Testis (tissue), 3 donors: Measurements from ENCODE around the gene U2AF2. TPM values are rescaled to one million over a fixed set of nuclear protein-coding genes. Genes with fewer than 3 reads are reported as not detected.

Experiments used
- DNase-seq: peaks from one replicate; pipeline ENCODE4 v3.0.0-alpha.2; 2019
- H3K27ac ChIP-seq, 2 donors: fragments of 200-600 bp; sonication (generic); one replicate each; pipeline ENCODE4 v1.5.1; 2019
- H3K27me3 ChIP-seq: fragments of 200-600 bp; sonication (generic); one replicate; pipeline ENCODE4 v1.5.1; 2019
- H3K36me3 ChIP-seq: fragments of 200-600 bp; sonication (generic); one replicate; pipeline ENCODE4 v1.5.1; 2017; ENCODE audit warnings: low read depth; ENCODE audit errors: missing control alignments
- H3K4me1 ChIP-seq: fragments of 200-600 bp; sonication (generic); one replicate; pipeline ENCODE4 v1.5.1; 2019
- H3K4me3 ChIP-seq, 2 donors: fragments of 200-600 bp; sonication (generic); one replicate each; pipeline ENCODE4 v1.5.1; 2017 to 2019
- H3K9me3 ChIP-seq: fragments of 200-600 bp; sonication (generic); one replicate; pipeline ENCODE4 v1.5.1; 2017
- POLR2A ChIP-seq: fragments of 450-650 bp; IDR thresholded peaks from one replicate; pipeline ENCODE4 v1.6.1; 2017; ENCODE audit warnings: antibody characterized with exemption, mild to moderate bottlenecking, moderate library complexity
- WGBS, 2 donors: methylation state at CpG; one replicate each; pipeline ENCODE4 v1.1.5; 2018; 5-methylcytosine and 5-hydroxymethylcytosine counted together
- intact Hi-C: fragments of 100-400 bp; cut with DNase I; formaldehyde crosslinking; loops from one replicate; pipeline ENCODE4 v1.15.1; 2023; ENCODE audit warnings: low total_unique reads
- polyA plus RNA-seq: library from polyadenylated mRNA; stranded (reverse); fragments of 350-450 nt; fragmentation: Illumina TruSeq; extraction: RNeasy Lipid Tissue Mini Kit (QIAGEN cat#74804); gene quantifications from one replicate; pipeline ENCODE4 v1.2.3, GENCODE V29; 2014; ENCODE audit warnings: low read depth, low replicate concordance; ENCODE audit not compliant: insufficient read depth
- small RNA-seq, 2 donors: library from RNA; depleted of rRNA; stranded (forward); fragments of <200 nt; gene quantifications; one replicate each; pipeline ENCODE3, GENCODE V24; 2016
- total RNA-seq, 2 donors: library from RNA; depleted of rRNA; stranded (reverse); fragments of >200 nt; gene quantifications; one replicate each; pipeline ENCODE4 v1.2.3, GENCODE V29; 2016
- TF ChIP-seq, protein P1 (sequence below), 3 experiments: fragments of 450-650 bp in 2 of 3; fragments of 200-600 bp in 1 of 3; sonication (generic) in 1 of 3; IDR thresholded peaks; one replicate each; pipeline ENCODE4 v1.5.1; 2016 to 2019; ENCODE audit warnings: antibody characterized with exemption in 3 of 3, mild to moderate bottlenecking in 2 of 3, moderate library complexity in 1 of 3

U2AF2 gene
- total and polyA plus RNA-seq, 3 donors from 2014 or later: 163 to 281 (median 264) TPM

DNA sequence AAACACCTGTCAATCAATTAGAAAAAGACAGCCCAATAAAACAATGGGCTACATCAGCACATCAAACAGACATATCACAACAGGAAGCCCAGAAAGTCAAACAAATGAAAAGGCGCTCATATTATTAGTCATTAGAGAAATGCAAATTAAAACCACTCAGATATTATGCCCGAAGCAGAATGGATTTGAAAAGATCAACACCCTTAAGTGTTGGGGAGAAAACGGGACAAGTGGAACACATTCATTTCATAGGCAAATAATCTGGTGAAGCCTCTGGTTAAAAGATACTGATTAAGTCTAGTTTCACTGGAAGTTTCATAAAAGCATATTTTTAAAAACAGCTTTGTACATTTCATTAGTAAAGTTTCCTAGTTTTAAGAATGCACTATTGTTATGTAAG is 66.0 kb downstream of the U2AF2 start:
- Histone ChIP-seq H3K27ac (no peak overlapping the region), H3K36me3 (no peaks in the 10 kb centered on the region), H3K27me3 (no peaks in the 10 kb centered on the region), H3K4me3 (no peak overlapping the region), H3K4me1 (no peaks in the 10 kb centered on the region), H3K9me3 (no peaks in the 10 kb centered on the region)
- WGBS, 2 donors: 95 to 97% methylated on average over 3 of the region's 3 CpGs
- no peak for TF ChIP-seq POLR2A
- TF ChIP-seq, protein P1, sequence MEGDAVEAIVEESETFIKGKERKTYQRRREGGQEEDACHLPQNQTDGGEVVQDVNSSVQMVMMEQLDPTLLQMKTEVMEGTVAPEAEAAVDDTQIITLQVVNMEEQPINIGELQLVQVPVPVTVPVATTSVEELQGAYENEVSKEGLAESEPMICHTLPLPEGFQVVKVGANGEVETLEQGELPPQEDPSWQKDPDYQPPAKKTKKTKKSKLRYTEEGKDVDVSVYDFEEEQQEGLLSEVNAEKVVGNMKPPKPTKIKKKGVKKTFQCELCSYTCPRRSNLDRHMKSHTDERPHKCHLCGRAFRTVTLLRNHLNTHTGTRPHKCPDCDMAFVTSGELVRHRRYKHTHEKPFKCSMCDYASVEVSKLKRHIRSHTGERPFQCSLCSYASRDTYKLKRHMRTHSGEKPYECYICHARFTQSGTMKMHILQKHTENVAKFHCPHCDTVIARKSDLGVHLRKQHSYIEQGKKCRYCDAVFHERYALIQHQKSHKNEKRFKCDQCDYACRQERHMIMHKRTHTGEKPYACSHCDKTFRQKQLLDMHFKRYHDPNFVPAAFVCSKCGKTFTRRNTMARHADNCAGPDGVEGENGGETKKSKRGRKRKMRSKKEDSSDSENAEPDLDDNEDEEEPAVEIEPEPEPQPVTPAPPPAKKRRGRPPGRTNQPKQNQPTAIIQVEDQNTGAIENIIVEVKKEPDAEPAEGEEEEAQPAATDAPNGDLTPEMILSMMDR (IDR thresholded peaks at IDR 0.05): no peak
- DNase-seq: no peak
- intact Hi-C loops: no loop called here

DNA sequence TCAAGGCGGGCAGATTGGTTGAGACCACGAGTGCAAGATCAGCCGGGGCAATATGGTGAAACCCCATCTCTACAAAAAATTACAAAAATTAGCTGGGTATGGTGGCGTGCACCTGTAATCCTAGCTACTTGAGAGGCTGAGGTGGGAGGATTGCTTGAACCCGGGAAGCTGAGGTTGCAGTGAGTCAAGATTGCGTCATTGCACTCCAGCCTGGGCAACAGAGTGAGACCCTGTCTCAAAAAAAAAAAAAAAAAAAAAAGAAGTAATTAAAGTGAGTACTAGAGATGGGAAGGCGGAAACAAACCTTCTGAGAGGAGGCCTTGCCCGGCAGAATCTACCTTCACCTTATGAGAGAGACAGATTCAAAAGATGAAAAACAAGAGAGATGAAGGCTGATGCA is 68.7 kb downstream of the U2AF2 start:
- 89 to 90% methylated on average over 8 of the region's 8 CpGs for WGBS, 2 donors
- no peaks in the 10 kb centered on the region for H3K4me1 ChIP-seq
- no peaks in the 10 kb centered on the region for H3K27me3 ChIP-seq
- H3K4me3 ChIP-seq: no peak overlapping the region
- TF ChIP-seq POLR2A: no peak
- TF ChIP-seq, protein P1 (IDR thresholded peaks at IDR 0.05): no peak
- intact Hi-C loops: no loop called here
- no peak overlapping the region for H3K27ac ChIP-seq
- no peak for DNase-seq
- no peaks in the 10 kb centered on the region for H3K36me3 ChIP-seq
- H3K9me3 ChIP-seq: no peaks in the 10 kb centered on the region

Small RNAs within 50 kb of the gene (small RNA-seq; reads per million reads assigned to genes)
- gene AC010525.2: 0 reads per million in 2 donors

Other genes starting within 250 kb of the U2AF2 start
- gene UBE2S, start 247.2 kb upstream of the U2AF2 start, total RNA-seq: 100 to 1,000 TPM; 150 to 188 TPM
- gene UBE2S, start 247.2 kb upstream of the U2AF2 start, polyA plus RNA-seq: 272 TPM
- gene SHISA7, start 211.7 kb upstream of the U2AF2 start, total RNA-seq: 1 to 10 TPM in 1 of 2 donors, under 1 TPM in 1; 0.43 to 1.0 TPM
- 0.45 TPM for gene SHISA7, start 211.7 kb upstream of the U2AF2 start, polyA plus RNA-seq
- gene ISOC2, start 193.4 kb upstream of the U2AF2 start, total RNA-seq: 10 to 100 TPM; 79.1 to 98.5 TPM
- 107 TPM for gene ISOC2, start 193.4 kb upstream of the U2AF2 start, polyA plus RNA-seq
- gene C19orf85, start 190.3 kb upstream of the U2AF2 start, total RNA-seq: not detected
- gene C19orf85, start 190.3 kb upstream of the U2AF2 start, polyA plus RNA-seq: not detected
- 10 to 100 TPM; 31.3 to 53.7 TPM for gene ZNF628, start 178.4 kb upstream of the U2AF2 start, total RNA-seq
- 33.8 TPM for gene ZNF628, start 178.4 kb upstream of the U2AF2 start, polyA plus RNA-seq
- 10 to 100 TPM; 12.0 to 16.0 TPM for gene NAT14, start 169.8 kb upstream of the U2AF2 start, total RNA-seq
- 17.3 TPM for gene NAT14, start 169.8 kb upstream of the U2AF2 start, polyA plus RNA-seq
- 1 to 10 TPM; 6.4 to 6.9 TPM for gene SSC5D, start 166.6 kb upstream of the U2AF2 start, total RNA-seq
- 10.7 TPM for gene SSC5D, start 166.6 kb upstream of the U2AF2 start, polyA plus RNA-seq
- under 1 TPM; 0.87 to 0.99 TPM for gene SBK2, start 117.9 kb upstream of the U2AF2 start, total RNA-seq
- 1.3 TPM for gene SBK2, start 117.9 kb upstream of the U2AF2 start, polyA plus RNA-seq
- gene SBK3, start 109.5 kb upstream of the U2AF2 start, total RNA-seq: under 1 TPM; 0.39 to 0.81 TPM
- 0.34 TPM for gene SBK3, start 109.5 kb upstream of the U2AF2 start, polyA plus RNA-seq
- gene ZNF579, start 74.2 kb upstream of the U2AF2 start, total RNA-seq: 1 to 10 TPM; 4.0 to 7.2 TPM
- 4.3 TPM for gene ZNF579, start 74.2 kb upstream of the U2AF2 start, polyA plus RNA-seq
- gene FIZ1, start 55.5 kb upstream of the U2AF2 start, total RNA-seq: 10 to 100 TPM; 16.5 to 17.4 TPM
- gene FIZ1, start 55.5 kb upstream of the U2AF2 start, polyA plus RNA-seq: 8.5 TPM
- 10 to 100 TPM; 25.0 to 29.4 TPM for gene ZNF524, start 54.7 kb upstream of the U2AF2 start, total RNA-seq
- gene ZNF524, start 54.7 kb upstream of the U2AF2 start, polyA plus RNA-seq: 8.5 TPM
- gene ZNF865, start 49.4 kb upstream of the U2AF2 start, total RNA-seq: 10 to 100 TPM; 12.2 to 14.5 TPM
- 4.7 TPM for gene ZNF865, start 49.4 kb upstream of the U2AF2 start, polyA plus RNA-seq
- 10 to 100 TPM; 10.3 to 13.0 TPM for gene ZNF784, start 30.5 kb upstream of the U2AF2 start, total RNA-seq
- gene ZNF784, start 30.5 kb upstream of the U2AF2 start, polyA plus RNA-seq: 6.6 TPM
- gene ZNF580, start 14.0 kb upstream of the U2AF2 start, total RNA-seq: 10 to 100 TPM; 37.6 to 38.0 TPM
- gene ZNF580, start 14.0 kb upstream of the U2AF2 start, polyA plus RNA-seq: 21.7 TPM
- gene ZNF581, start 11.4 kb upstream of the U2AF2 start, total RNA-seq: 10 to 100 TPM; 17.3 to 31.2 TPM
- 18.4 TPM for gene ZNF581, start 11.4 kb upstream of the U2AF2 start, polyA plus RNA-seq
- gene CCDC106, start 6.8 kb upstream of the U2AF2 start, total RNA-seq: 10 to 100 TPM; 57.0 to 84.9 TPM
- gene CCDC106, start 6.8 kb upstream of the U2AF2 start, polyA plus RNA-seq: 34.5 TPM
- 100 to 1,000 TPM; 176 to 303 TPM for gene EPN1, start 20.2 kb downstream of the U2AF2 start, total RNA-seq
- 134 TPM for gene EPN1, start 20.2 kb downstream of the U2AF2 start, polyA plus RNA-seq
- under 1 TPM; 0.39 to 0.68 TPM for gene NLRP9, start 83.4 kb downstream of the U2AF2 start, total RNA-seq
- gene NLRP9, start 83.4 kb downstream of the U2AF2 start, polyA plus RNA-seq: 0.11 TPM
- 1 to 10 TPM in 1 of 2 donors, under 1 TPM in 1; 0.31 to 1.8 TPM for gene RFPL4A, start 104.1 kb downstream of the U2AF2 start, total RNA-seq
- 2.5 TPM for gene RFPL4A, start 104.1 kb downstream of the U2AF2 start, polyA plus RNA-seq
- gene RFPL4AL1, start 114.1 kb downstream of the U2AF2 start, total RNA-seq: not detected
- not detected for gene RFPL4AL1, start 114.1 kb downstream of the U2AF2 start, polyA plus RNA-seq
- gene NLRP11, start 177.0 kb downstream of the U2AF2 start, total RNA-seq: 1 to 10 TPM; 3.9 to 4.3 TPM
- gene NLRP11, start 177.0 kb downstream of the U2AF2 start, polyA plus RNA-seq: 2.3 TPM
- 10 to 100 TPM; 15.4 to 17.2 TPM for gene NLRP4, start 181.5 kb downstream of the U2AF2 start, total RNA-seq
- 18.2 TPM for gene NLRP4, start 181.5 kb downstream of the U2AF2 start, polyA plus RNA-seq